Loucy (cell line): ENCODE results near the gene CNOT8.

Experiments
- CTCF ChIP-seq: fragments of 200-600 bp; sonication (generic); conservative IDR thresholded peaks from 2 replicates; pipeline ENCODE4 v1.5.1; 2014; ENCODE audit warnings: mild to moderate bottlenecking, antibody characterized with exemption, low read length
- EZH2phosphoT487 ChIP-seq: fragments of 200-600 bp; IDR thresholded peaks from 2 replicates; pipeline ENCODE4 v1.6.1; 2018; ENCODE audit warnings: antibody characterized with exemption, mild to moderate bottlenecking, moderate library complexity, borderline replicate concordance

- TF ChIP-seq CTCF, result no peak
- no peak for TF ChIP-seq EZH2phosphoT487
Observed at GRCh38 chr5:154901913-154902312, 43.5 kb downstream of the CNOT8 start.
